K562 (cell line): ENCODE results near the gene KMT2E. TPM values are rescaled to one million over a fixed set of nuclear protein-coding genes. Genes with fewer than 3 reads are reported as not detected.

Experiments used
- ATAC-seq: fragments of 200-7000 bp; cut with Tn5 transposase; 3 replicates; pipeline ENCODE4 v1.9.1; 2020; ENCODE audit warnings: moderate library complexity
- BruUV-seq: library from RNA; stranded (reverse); fragments of 400-500 nt; replicated peaks from 2 replicates; lab custom pipeline; 2021; lab: Mats Ljungman, UMichigan
- CTCF ChIA-PET: fragments of 300-600 bp; formaldehyde crosslinking; extraction: SDS; loops from one replicate; lab custom pipeline; 2021; ENCODE audit warnings: low intra/inter-chr PET ratio; lab: Yijun Ruan, JAX
- POLR2A ChIA-PET: fragments of 300-600, 350-650 bp; sonication (Branson Sonifier 250); formaldehyde crosslinking; extraction: SDS; loops from one replicate; lab custom pipeline; 2021; ENCODE audit warnings: antibody characterized with exemption, inconsistent platforms; lab: Yijun Ruan, JAX
- DNase-seq, 4 experiments: peaks; one replicate each; pipeline versions ENCODE4 v3.0.0 to v3.0.0-alpha.2; 2011 to 2018; ENCODE audit warnings: low spot score in 3 of 4, mixed read lengths in 3 of 4; ENCODE audit errors: extremely low read depth in 1 of 4
- FAIRE-seq: peaks from 2 replicates; lab custom pipeline; 2011; peaks lifted over from hg19 to GRCh38; lab: Jason Lieb, UNC
- H2AFZ ChIP-seq: 2 replicates; pipeline ENCODE4 v1.6.0; 2011; ENCODE audit warnings: low read depth, low read length, control low read depth, inconsistent platforms
- H3K27ac ChIP-seq: fragments of 200-600 bp; 3 replicates; pipeline ENCODE4 v1.8.0; 2011; ENCODE audit warnings: low read depth, mild to moderate bottlenecking, control low read depth, inconsistent platforms, low read length, moderate library complexity, mixed read lengths; ENCODE audit errors: extremely low read depth
- H3K27me3 ChIP-seq, 2 experiments: fragments of 300-600 bp in 1 of 2; 2 replicates in 1 of 2; 3 replicates in 1 of 2; pipeline versions ENCODE4 v1.6.0 to v1.8.0; 2011; ENCODE audit warnings: inconsistent platforms in 2 of 2, low read length in 2 of 2, mild to moderate bottlenecking in 1 of 2, mixed read lengths in 1 of 2, moderate library complexity in 1 of 2; ENCODE audit not compliant: control insufficient read depth in 2 of 2, insufficient read depth in 2 of 2
- H3K36me3 ChIP-seq: fragments of 300-600 bp; 3 replicates; pipeline ENCODE4 v1.8.0; 2011; ENCODE audit warnings: mild to moderate bottlenecking, low read length, inconsistent platforms; ENCODE audit not compliant: control insufficient read depth, insufficient read depth
- H3K4me1 ChIP-seq, 2 experiments: fragments of 200-600 bp in 1 of 2; replicated peaks in 1 of 2; 2 replicates in 1 of 2; 3 replicates in 1 of 2; pipeline versions ENCODE4 v1.5.1 to v1.8.0; 2011; ENCODE audit warnings: inconsistent platforms in 2 of 2, low read length in 2 of 2, mild to moderate bottlenecking in 1 of 2, mixed read lengths in 1 of 2, moderate library complexity in 1 of 2; ENCODE audit not compliant: control insufficient read depth in 2 of 2, insufficient read depth in 2 of 2
- H3K4me2 ChIP-seq: 2 replicates; pipeline ENCODE4 v1.6.1; 2011; ENCODE audit warnings: low read length, control low read depth, inconsistent platforms, mixed read lengths; ENCODE audit not compliant: insufficient read depth
- H3K4me3 ChIP-seq: fragments of 200-600 bp; sonication (generic), shearing (Covaris generic); 2 replicates; pipeline ENCODE4 v1.5.1; 2016; ENCODE audit warnings: control low read depth, inconsistent platforms
- H3K79me2 ChIP-seq: fragments of 200-600 bp; 3 replicates; pipeline ENCODE4 v1.8.0; 2011; ENCODE audit warnings: low read length, inconsistent platforms; ENCODE audit not compliant: control insufficient read depth, insufficient read depth
- H3K9ac ChIP-seq, 2 experiments: 2 replicates each; pipeline versions ENCODE4 v1.6.0 to v1.6.1; 2011; ENCODE audit warnings: low read depth in 2 of 2, low read length in 2 of 2, control low read depth in 1 of 2, inconsistent platforms in 1 of 2, mild to moderate bottlenecking in 1 of 2, mixed read lengths in 1 of 2; ENCODE audit not compliant: insufficient read depth in 1 of 2
- H3K9me1 ChIP-seq: one replicate; pipeline ENCODE4 v1.6.0; 2011; ENCODE audit warnings: inconsistent platforms, mild to moderate bottlenecking, low read length, moderate library complexity; ENCODE audit not compliant: control insufficient read depth, insufficient read depth
- H3K9me3 ChIP-seq: replicated peaks from 2 replicates; pipeline ENCODE4 v1.5.1; 2011; ENCODE audit warnings: low read depth, low read length, inconsistent platforms; ENCODE audit not compliant: control insufficient read depth, insufficient read depth
- H4K20me1 ChIP-seq: replicated peaks from 2 replicates; pipeline ENCODE4 v1.6.1; 2011; ENCODE audit warnings: low read length, inconsistent platforms, mixed read lengths; ENCODE audit not compliant: control insufficient read depth, insufficient read depth
- C11orf30 ChIP-seq: fragments of 450-650 bp; IDR thresholded peaks from 2 replicates; pipeline ENCODE4 v1.6.1; 2016; ENCODE audit warnings: low read depth, mild to moderate bottlenecking
- CLOCK ChIP-seq: fragments of 250-450 bp; sonication (Bioruptor Pico); IDR thresholded peaks from 2 replicates; pipeline ENCODE4 v1.4.0; 2020; ENCODE audit warnings: mild to moderate bottlenecking, moderate library complexity, borderline replicate concordance
- DACH1 ChIP-seq: fragments of 450-650 bp; IDR thresholded peaks from 2 replicates; pipeline ENCODE4 v1.6.1; 2018; ENCODE audit not compliant: partially characterized antibody
- MAFG ChIP-seq: fragments of 450-650 bp; conservative IDR thresholded peaks from 2 replicates; pipeline ENCODE4 v1.6.1; 2016; ENCODE audit warnings: missing genetic modification characterization, missing compliant biosample characterization
- NCOA2 ChIP-seq, 2 experiments: fragments of 450-650 bp; IDR thresholded peaks; 2 replicates each; pipeline ENCODE4 v1.6.1; 2018; ENCODE audit warnings: mild to moderate bottlenecking in 2 of 2, moderate library complexity in 1 of 2; ENCODE audit not compliant: partially characterized antibody in 2 of 2
- RBM25 ChIP-seq: fragments of 200-400 bp; formaldehyde crosslinking; IDR thresholded peaks from 2 replicates; pipeline ENCODE4 v1.6.1; 2018; ENCODE audit warnings: low read length, low read depth, moderate library complexity; ENCODE audit not compliant: severe bottlenecking
- RHOXF2B ChIP-seq: fragments of 250-450 bp; sonication (Bioruptor Pico); conservative IDR thresholded peaks from 2 replicates; pipeline ENCODE4 v1.5.1; 2021
- U2AF2 ChIP-seq: fragments of 200-400 bp; formaldehyde crosslinking; optimal IDR thresholded peaks from 2 replicates; pipeline ENCODE3; 2017; ENCODE audit warnings: low read depth, mild to moderate bottlenecking, low read length
- ZBTB2 ChIP-seq: fragments of 450-650 bp; IDR thresholded peaks from 2 replicates; pipeline ENCODE4 v1.6.1; 2016; ENCODE audit warnings: antibody characterized with exemption
- ZNF316 ChIP-seq: fragments of 450-650 bp; IDR thresholded peaks from 2 replicates; pipeline ENCODE4 v1.6.1; 2016
- WGBS: fragments of 100-300 bp; shearing (Covaris generic); methylation state at CpG from one replicate; pipeline ENCODE4 v1.1.6; 2016; ENCODE audit warnings: low coverage, mixed read lengths; ENCODE audit not compliant: insufficient coverage; ENCODE audit errors: missing lambda C conversion rate; 5-methylcytosine and 5-hydroxymethylcytosine counted together
- in situ Hi-C: fragments of 300-500 bp; cut with MboI; formaldehyde crosslinking; loops from 4 replicates; pipeline ENCODE4 v1.15.0; 2018; ENCODE audit warnings: inconsistent platforms, mixed read lengths
- intact Hi-C: fragments of 100-400 bp; cut with micrococcal nuclease; formaldehyde crosslinking; loops from 2 replicates; pipeline ENCODE4 v1.14.2; 2022
- polyA plus RNA-seq, 8 experiments: library from polyadenylated mRNA; depleted of rRNA in 4 of 8; stranded (reverse) in 5 of 8; unstranded in 3 of 8; fragments of >200 nt; fragmentation: Nextera tagmentation in 2 of 8; fragmentation: Illumina TruSeq in 1 of 8; extraction: Ambion mirVana in 2 of 8; extraction: Trizol in 1 of 8; gene quantifications; 2 replicates each; pipeline versions ENCODE4 v1.2.1 to v1.2.3, GENCODE V29; 2011 to 2014; ENCODE audit warnings: inconsistent platforms in 1 of 8, missing spikeins in 1 of 8
- total RNA-seq, 7 experiments: library from RNA; depleted of rRNA in 6 of 7; stranded (reverse); fragments of >200 nt in 6 of 7; fragmentation: Illumina TruSeq in 2 of 7; extraction: Trizol in 2 of 7; gene quantifications; 2 replicates each; pipeline versions ENCODE4 v1.2.1 to v1.2.3, GENCODE V29; 2011 to 2021; ENCODE audit warnings: low replicate concordance in 1 of 7

KMT2E gene
- total and polyA plus RNA-seq, 9 of the 15 experiments (the other 6 are each of a cell fraction or from before 2014, with no cell fraction given): 8.9 to 55.3 (median 38.1) TPM

GRCh38 chr7:105032553-105033214, 18.7 kb downstream of the KMT2E start:
- Histone ChIP-seq H3K9me1 (no peaks in the 10 kb centered on the region), H4K20me1 (peaks cover 40% of the 10 kb centered on the region), H3K27me3 (no peaks in the 10 kb centered on the region), H3K4me1 (peaks cover 11 to 14% of the 10 kb centered on the region in 2 experiments; a peak in 3 of 5 replicates), H2AFZ (no peak overlapping the region), H3K27ac (no peak overlapping the region), H3K36me3 (peaks cover 8% of the 10 kb centered on the region), H3K4me2 (no peak overlapping the region), H3K9me3 (no peaks in the 10 kb centered on the region), H3K79me2 (peaks cover 98% of the 10 kb centered on the region), H3K4me3 (no peak overlapping the region), H3K9ac (no peak overlapping the region)
- FAIRE-seq (no peak), ATAC-seq (no peak), DNase-seq (no peak)
- in situ Hi-C loops (no loop called here), intact Hi-C loops (no loop called here)
- ChIA-PET CTCF (no interaction called here), POLR2A (interaction anchor here (0.9 to 2.4 kb wide), 5 partner anchors 10 to 19 kb away, joined by 3 to 8 read pairs (median 3); partner anchors contain the start of gene KMT2E)
- WGBS: 79% methylated on average over 1 of the region's 1 CpG
- TF ChIP-seq ZBTB2: no peak
- TF ChIP-seq RBM25: peak; percentile 57
- no TSS peak for BruUV-seq

- H3K4me3 ChIP-seq: no peak overlapping the region
- POLR2A ChIA-PET: interaction anchor here (1.3 kb wide), 1 partner anchor 32 kb away, joined by 3 read pairs; no protein-coding TSS in a partner anchor
- H3K4me1 ChIP-seq: peaks cover 11 to 14% of the 10 kb centered on the region in 2 experiments; a peak in 3 of 5 replicates
- DNase-seq (no peak), FAIRE-seq (no peak), ATAC-seq (no peak)
- peaks cover 26% of the 10 kb centered on the region for H3K36me3 ChIP-seq
- H3K79me2 ChIP-seq: peaks cover 97% of the 10 kb centered on the region
- no TSS peak for BruUV-seq
- CTCF ChIA-PET: no interaction called here
- peaks cover 24% of the 10 kb centered on the region for H4K20me1 ChIP-seq
- H3K27ac ChIP-seq: no peak overlapping the region
- H2AFZ ChIP-seq: no peak overlapping the region
- H3K4me2 ChIP-seq: no peak overlapping the region
- H3K9me1 ChIP-seq: no peaks in the 10 kb centered on the region
- H3K9ac ChIP-seq: no peak overlapping the region
- no peaks in the 10 kb centered on the region for H3K27me3 ChIP-seq
- TF ChIP-seq RHOXF2B (no peak), C11orf30 (peak; percentile 60; the same call in 1 of the 2 replicates), U2AF2 (no peak), NCOA2 (IDR thresholded peaks at IDR 0.05; ENCODE audit: partially characterized antibody in 2 of 2) (no peak), ZNF316 (peak; percentile 85), CLOCK (CRISPR knock-in tag) (no peak), MAFG (tag) (peak; percentile 48; the same call in 1 of the 2 replicates), DACH1 (no peak)
- 92% methylated on average over 5 of the region's 5 CpGs for WGBS
- in situ Hi-C loops: no loop called here
- intact Hi-C loops: no loop called here
- H3K9me3 ChIP-seq: no peaks in the 10 kb centered on the region
These were observed 21.3 kb downstream of the KMT2E start for GRCh38 chr7:105035349-105035748.
